HG03060 (cell line): ENCODE data around the gene B3GALNT2.

Experiments
- ATAC-seq: cut with Tn5 transposase; IDR thresholded peaks from one replicate; pipeline ENCODE4 v1.9.1; 2021; ENCODE audit warnings: low read depth, moderate number of reproducible peaks; ENCODE audit not compliant: unreplicated experiment

Gene B3GALNT2

DNA sequence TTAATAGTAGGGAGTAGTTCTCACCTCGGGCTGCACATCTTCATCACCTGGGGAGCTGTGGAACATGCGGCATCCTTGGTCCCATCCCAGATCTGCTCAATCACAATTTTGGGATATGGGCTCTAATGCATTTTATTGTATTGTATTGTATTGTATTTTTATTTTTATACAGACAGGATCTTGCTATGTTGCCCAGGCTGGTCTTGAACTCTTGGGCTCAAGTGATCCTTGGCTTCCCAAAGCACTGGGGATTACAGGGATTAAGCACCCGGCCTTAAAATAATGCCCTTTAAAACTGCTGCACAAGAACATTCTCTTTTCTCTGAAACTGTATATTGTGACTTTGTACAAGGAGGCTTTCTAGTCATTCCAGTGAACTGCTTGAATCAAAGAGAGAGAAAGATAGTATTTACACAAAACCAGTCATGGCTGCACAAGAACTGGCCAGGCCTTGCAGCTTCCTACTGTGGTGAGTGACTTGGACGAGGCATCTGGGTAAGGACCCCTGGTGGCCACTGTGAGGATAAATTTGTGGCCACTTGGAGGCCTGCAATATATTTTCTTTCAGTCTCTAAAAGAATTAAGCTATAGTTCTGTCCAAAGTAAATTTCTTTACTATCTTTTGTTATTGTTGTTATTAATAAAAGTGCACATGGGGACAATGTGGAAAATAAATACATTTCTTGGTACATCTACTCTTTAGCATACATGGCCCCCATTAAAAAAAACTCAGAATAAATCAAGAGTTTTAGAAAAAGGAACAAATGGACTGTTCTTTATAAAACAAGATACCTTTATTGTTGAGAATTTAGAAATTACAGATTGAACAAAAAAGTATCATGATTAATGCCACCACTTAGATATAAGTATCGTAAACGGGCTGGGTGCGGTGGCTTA, 89.0 kb downstream of the B3GALNT2 start:
- ATAC-seq = no peak

- ATAC-seq = no peak
Observed at GRCh38 chr1:235411489-235412486, 92.5 kb downstream of the B3GALNT2 start.

- ATAC-seq = no peak
Observed at GRCh38 chr1:235410467-235410866, 93.8 kb downstream of the B3GALNT2 start.

- no peak for ATAC-seq
Observed at GRCh38 chr1:235409042-235409820, 95.0 kb downstream of the B3GALNT2 start.

DNA sequence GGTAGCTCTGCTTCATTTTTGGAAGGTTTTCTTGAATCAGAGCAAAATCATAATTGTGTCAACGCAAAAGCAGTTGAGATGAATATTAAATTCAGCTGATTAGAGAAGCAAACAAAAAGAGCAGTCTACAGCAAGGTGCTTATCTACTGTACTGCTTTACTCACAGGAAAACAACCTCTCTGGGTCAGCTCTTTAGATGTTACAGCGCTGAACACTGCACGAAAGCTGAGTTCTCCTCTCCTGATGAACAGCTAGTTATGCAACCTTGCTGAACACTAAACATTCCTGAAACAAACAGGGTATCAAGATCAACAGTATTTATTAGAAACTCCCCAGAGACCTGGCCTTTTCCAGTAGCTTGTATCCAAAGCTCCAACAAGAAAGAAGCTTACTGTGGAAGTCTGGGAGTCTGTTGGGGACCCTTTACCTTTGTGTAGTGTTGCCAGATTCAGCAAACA, 95.7 kb downstream of the B3GALNT2 start:
- no peak for ATAC-seq

DNA sequence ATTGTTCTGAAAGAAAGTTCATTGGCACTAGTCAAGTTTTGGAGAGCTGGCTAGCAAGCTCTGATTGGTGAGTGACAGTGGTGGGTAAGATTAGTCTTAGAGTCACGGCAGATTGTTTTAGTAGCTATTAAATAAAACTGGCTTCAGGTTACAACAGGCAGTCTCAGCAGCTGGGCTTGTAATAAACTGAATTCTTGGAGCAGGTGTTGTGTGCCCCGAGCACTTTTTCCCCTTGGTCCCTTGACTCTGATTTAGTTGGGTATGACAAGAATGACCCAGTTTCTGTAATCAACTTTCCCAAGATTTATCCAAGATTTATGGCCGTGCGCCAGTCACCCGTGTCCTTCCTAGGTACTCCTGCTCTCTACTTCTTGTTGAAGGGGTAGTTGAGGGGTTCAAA, 96.8 kb downstream of the B3GALNT2 start:
- ATAC-seq = no peak

DNA sequence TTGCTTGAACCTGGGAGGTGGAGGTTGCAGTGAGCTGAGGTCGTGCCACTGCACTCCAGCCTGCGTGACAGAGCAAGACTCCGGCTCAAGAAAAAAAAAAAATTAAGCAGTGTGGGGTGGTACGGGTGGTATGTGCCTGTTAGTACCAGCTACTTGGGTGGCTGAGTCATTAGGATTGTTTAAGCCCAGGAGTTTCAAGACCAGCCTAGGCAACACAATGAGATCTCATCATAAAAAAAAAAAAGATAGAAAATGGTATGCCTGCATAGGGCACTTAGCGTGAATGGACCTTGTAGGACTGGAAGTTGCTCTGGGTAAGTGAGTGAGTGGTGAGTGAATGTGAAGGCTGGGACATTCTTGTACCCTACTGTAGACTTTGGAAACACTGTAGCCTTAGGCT, 100.1 kb downstream of the B3GALNT2 start:
- no peak for ATAC-seq

GRCh38 chr1:235403593-235403992, 100.7 kb downstream of the B3GALNT2 start:
- no peak for ATAC-seq

- ATAC-seq = no peak
Observed at GRCh38 chr1:235402457-235403200, 101.6 kb downstream of the B3GALNT2 start.

DNA sequence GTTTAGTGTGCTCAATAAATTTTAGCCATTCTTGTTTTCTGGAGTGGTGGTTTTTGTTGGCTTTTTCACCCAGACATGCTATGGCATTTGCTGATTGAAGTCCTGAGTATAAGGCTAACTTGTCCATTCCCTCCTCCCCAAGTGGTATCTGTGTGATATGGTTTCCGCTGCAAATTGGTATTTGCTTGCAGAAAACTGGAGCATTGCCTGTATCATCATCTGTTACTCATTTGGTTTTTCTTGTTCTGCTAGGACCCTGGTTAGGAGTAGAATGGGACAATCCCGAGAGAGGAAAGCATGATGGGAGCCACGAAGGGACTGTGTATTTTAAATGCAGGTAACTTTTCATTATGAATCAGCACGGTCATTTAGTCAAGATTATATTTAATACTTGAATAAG, 103.0 kb downstream of the B3GALNT2 start:
- no peak for ATAC-seq
